ENCODE results near the gene ADA. TPM values are rescaled to one million over a fixed set of nuclear protein-coding genes. Genes with fewer than 3 reads are reported as not detected.

ADA gene
- total RNA-seq, 4 donors from 2014 or later, result 11.1 to 14.9 (median 12.4) TPM

GRCh38 chr20:44600301-44600700, 51.2 kb downstream of the ADA start:
- Histone ChIP-seq H3K27ac (peak overlapping the region; percentile 56 to 81 (median 68)), H3K27me3 (no peaks in the 10 kb centered on the region), H3K4me1 (peaks cover 5 to 65% (median 47%) of the 10 kb centered on the region in 4 donors), H3K9me3 (no peaks in the 10 kb centered on the region), H3K36me3 (peaks cover 0 to 4% (median 0%) of the 10 kb centered on the region in 3 donors), H3K4me3 (no peak overlapping the region)
- WGBS, 2 donors, result 88 to 90% methylated on average over 4 of the region's 4 CpGs
- no peak for DNase-seq (ENCODE audit: low spot score in 2 of 2)
- TF ChIP-seq CTCF (IDR thresholded peaks at IDR 0.05) (no peak), EP300 (IDR thresholded peaks at IDR 0.05) (no peak), POLR2A (IDR thresholded peaks at IDR 0.05) (no peak)

GRCh38 chr20:44599715-44600114, 51.8 kb downstream of the ADA start:
- no peak for TF ChIP-seq EP300 (IDR thresholded peaks at IDR 0.05)
- no peak for TF ChIP-seq POLR2A (IDR thresholded peaks at IDR 0.05)
- no peak for TF ChIP-seq CTCF (IDR thresholded peaks at IDR 0.05)
- Histone ChIP-seq H3K27me3 (no peaks in the 10 kb centered on the region), H3K36me3 (peaks cover 0 to 4% (median 0%) of the 10 kb centered on the region in 3 donors), H3K27ac (peak overlapping the region in 3 of 4 donors; percentile 61 to 81 (median 76)), H3K9me3 (no peaks in the 10 kb centered on the region), H3K4me3 (no peak overlapping the region), H3K4me1 (peaks cover 5 to 68% (median 47%) of the 10 kb centered on the region in 4 donors)
- no peak for DNase-seq (ENCODE audit: low spot score in 2 of 2)
- WGBS, 2 donors, result 78 to 100% methylated on average over 1 of the region's 1 CpG

GRCh38 chr20:44598423-44599305, 52.8 kb downstream of the ADA start:
- DNase-seq (ENCODE audit: low spot score in 2 of 2), result no peak
- TF ChIP-seq EP300 (IDR thresholded peaks at IDR 0.05) (peak in 1 of 2 donors; percentile 26), POLR2A (IDR thresholded peaks at IDR 0.05) (no peak), CTCF (IDR thresholded peaks at IDR 0.05) (peak in 1 of 5 experiments; percentile 18)
- no peaks in the 10 kb centered on the region for H3K27me3 ChIP-seq
- peak overlapping the region; percentile 17 to 81 (median 45) for H3K27ac ChIP-seq
- no peak overlapping the region for H3K4me3 ChIP-seq
- peaks cover 5 to 71% (median 51%) of the 10 kb centered on the region in 4 donors for H3K4me1 ChIP-seq
- no peaks in the 10 kb centered on the region for H3K9me3 ChIP-seq
- WGBS, 2 donors, result 80 to 83% methylated on average over 4 of the region's 4 CpGs
- peaks cover 0 to 4% (median 0%) of the 10 kb centered on the region in 3 donors for H3K36me3 ChIP-seq

- DNase-seq (ENCODE audit: low spot score in 2 of 2), result no peak
- no peak overlapping the region for H3K4me3 ChIP-seq
- WGBS, 2 donors, result 61 to 63% methylated on average over 2 to 4 of the region's 4 CpGs
- H3K4me1 ChIP-seq, result peaks cover 5 to 72% (median 51%) of the 10 kb centered on the region in 4 donors
- no peaks in the 10 kb centered on the region for H3K27me3 ChIP-seq
- peak overlapping the region in 3 of 4 donors; percentile 44 to 57 (median 46) for H3K27ac ChIP-seq
- H3K36me3 ChIP-seq, result peaks cover 0 to 4% (median 0%) of the 10 kb centered on the region in 3 donors
- H3K9me3 ChIP-seq, result no peaks in the 10 kb centered on the region
- TF ChIP-seq EP300 (IDR thresholded peaks at IDR 0.05), result no peak
- no peak for TF ChIP-seq POLR2A (IDR thresholded peaks at IDR 0.05)
- no peak for TF ChIP-seq CTCF (IDR thresholded peaks at IDR 0.05)
Observed at GRCh38 chr20:44597930-44598329, 53.6 kb downstream of the ADA start.

- 88 to 90% methylated on average over 4 of the region's 4 CpGs for WGBS, 2 donors
- DNase-seq (ENCODE audit: low spot score in 2 of 2), result no peak
- TF ChIP-seq CTCF (IDR thresholded peaks at IDR 0.05), result no peak
- no peak for TF ChIP-seq POLR2A (IDR thresholded peaks at IDR 0.05)
- TF ChIP-seq EP300 (IDR thresholded peaks at IDR 0.05), result no peak
- H3K9me3 ChIP-seq, result no peaks in the 10 kb centered on the region
- peaks cover 5 to 68% (median 49%) of the 10 kb centered on the region in 4 donors for H3K4me1 ChIP-seq
- peaks cover 0 to 8% (median 0%) of the 10 kb centered on the region in 3 donors for H3K36me3 ChIP-seq
- H3K4me3 ChIP-seq, result no peak overlapping the region
- H3K27me3 ChIP-seq, result no peaks in the 10 kb centered on the region
- peak overlapping the region in 3 of 4 donors; percentile 44 to 57 (median 46) for H3K27ac ChIP-seq
Observed at GRCh38 chr20:44597516-44597915, 54.0 kb downstream of the ADA start.

Measured in tibial nerve (tissue), 4 donors.